HG02840 (cell line): ENCODE measurements around the gene PAQR4.

Experiments
- ATAC-seq: cut with Tn5 transposase; IDR thresholded peaks from one replicate; pipeline ENCODE4 v1.9.1; 2021; ENCODE audit warnings: mild to moderate bottlenecking, moderate library complexity, moderate number of reproducible peaks; ENCODE audit not compliant: unreplicated experiment, low FRiP score

Gene PAQR4

GRCh38 chr16:2963723-2964474, 5.2 kb upstream of the PAQR4 start, which contains the start of gene KREMEN2:
KREMEN2 (plus strand) TSS chr16:2964275; CDS start chr16:2964521, 246 bp downstream.
- no peak for ATAC-seq

- no peak for ATAC-seq
Observed at GRCh38 chr16:2964475-2965336, 4.4 kb upstream of the PAQR4 start.

- ATAC-seq: no peak
Observed at GRCh38 chr16:2966043-2966807, 2.9 kb upstream of the PAQR4 start.

- no peak for ATAC-seq
Observed at GRCh38 chr16:2966808-2967191, 2.3 kb upstream of the PAQR4 start.

GRCh38 chr16:2967211-2967631, 1.9 kb upstream of the PAQR4 start:
- no peak for ATAC-seq

- ATAC-seq: no peak
Observed at GRCh38 chr16:2967721-2968161, 1.4 kb upstream of the PAQR4 start.

GRCh38 chr16:2968368-2968737, 795 bp upstream of the PAQR4 start:
- ATAC-seq: no peak

- ATAC-seq: peak; percentile 31
Observed at GRCh38 chr16:2969545-2970521, 685 bp downstream of the PAQR4 start.

GRCh38 chr16:2970563-2970962, 1.4 kb downstream of the PAQR4 start:
- ATAC-seq: no peak

- no peak for ATAC-seq
Observed at GRCh38 chr16:2971134-2971984, 2.2 kb downstream of the PAQR4 start.

GRCh38 chr16:2971985-2972784, 3.0 kb downstream of the PAQR4 start:
- no peak for ATAC-seq

- no peak for ATAC-seq
Observed at GRCh38 chr16:2973093-2973492, 3.9 kb downstream of the PAQR4 start.

GRCh38 chr16:2973605-2974318, 4.6 kb downstream of the PAQR4 start:
- no peak for ATAC-seq

- ATAC-seq: no peak
Observed at GRCh38 chr16:2974319-2975056, 5.3 kb downstream of the PAQR4 start.

GRCh38 chr16:2975161-2975795, 6.1 kb downstream of the PAQR4 start:
- no peak for ATAC-seq

- ATAC-seq: no peak
Observed at GRCh38 chr16:2976201-2976600, 7.1 kb downstream of the PAQR4 start.
